Lung (tissue), 12 donors: ENCODE measurements around the gene KCNMB2. TPM values are rescaled to one million over a fixed set of nuclear protein-coding genes. Genes with fewer than 3 reads are reported as not detected.

Experiments used
- ATAC-seq: fragments of 200-7000 bp; cut with Tn5 transposase; one replicate; pipeline ENCODE4 v1.9.1; 2020; ENCODE audit warnings: moderate number of reproducible peaks; ENCODE audit not compliant: insufficient read depth, low FRiP score
- DNase-seq, 3 donors: peaks; one replicate each; pipeline ENCODE4 v3.0.0-alpha.2; 2013 to 2017
- H3K27ac ChIP-seq, 2 donors: one replicate each; pipeline ENCODE4 v1.5.1; 2013; ENCODE audit warnings: mild to moderate bottlenecking in 2 of 2, moderate library complexity in 2 of 2, control low read depth in 1 of 2, inconsistent platforms in 1 of 2, low read depth in 1 of 2, low read length in 1 of 2
- H3K27me3 ChIP-seq, 3 donors: one replicate each; pipeline ENCODE4 v1.5.1; 2013; ENCODE audit warnings: low read length in 2 of 3; ENCODE audit not compliant: control insufficient read depth in 3 of 3, insufficient read depth in 3 of 3
- H3K36me3 ChIP-seq, 4 donors: one replicate each; pipeline ENCODE4 v1.5.1; 2013; ENCODE audit warnings: low read length in 4 of 4, mild to moderate bottlenecking in 1 of 4, moderate library complexity in 1 of 4; ENCODE audit not compliant: control insufficient read depth in 4 of 4, insufficient read depth in 4 of 4
- H3K4me1 ChIP-seq, 5 donors: one replicate each; pipeline ENCODE4 v1.5.1; 2013; ENCODE audit warnings: low read length in 5 of 5, mild to moderate bottlenecking in 2 of 5, moderate library complexity in 1 of 5; ENCODE audit not compliant: control insufficient read depth in 5 of 5, insufficient read depth in 5 of 5
- H3K4me3 ChIP-seq: one replicate; pipeline ENCODE4 v1.5.1; 2013; ENCODE audit warnings: mild to moderate bottlenecking, control low read depth, moderate library complexity
- H3K9ac ChIP-seq, 2 donors: one replicate each; pipeline ENCODE4 v1.5.1; 2013; ENCODE audit warnings: low read length in 2 of 2, control low read depth in 1 of 2; ENCODE audit not compliant: insufficient read depth in 1 of 2
- H3K9me3 ChIP-seq, 4 donors: one replicate each; pipeline ENCODE4 v1.5.1; 2013; ENCODE audit warnings: low read length in 3 of 4, mild to moderate bottlenecking in 1 of 4, moderate library complexity in 1 of 4; ENCODE audit not compliant: control insufficient read depth in 4 of 4, insufficient read depth in 3 of 4
- WGBS, 2 donors: extraction: QIAGEN DNeasy Blood & Tissue Kit; methylation state at CpG; one replicate each; pipeline ENCODE4 v1.1.7; 2013; 5-methylcytosine and 5-hydroxymethylcytosine counted together
- polyA plus RNA-seq, 2 donors: library from polyadenylated mRNA; stranded (reverse); fragments of 200-250 nt; gene quantifications; one replicate each; pipeline ENCODE4 v1.2.1, GENCODE V29; 2013
- total RNA-seq, 2 donors: library from RNA; depleted of rRNA in 1 of 2; stranded (reverse); fragments of >200 nt in 1 of 2; gene quantifications; one replicate each; pipeline ENCODE4 v1.2.1, GENCODE V29; 2014 to 2021
- TF ChIP-seq, protein P1 (sequence below): IDR thresholded peaks from 2 replicates; pipeline ENCODE4 v1.5.1; 2012; ENCODE audit warnings: mild to moderate bottlenecking; ENCODE audit errors: control extremely low read depth, extremely low read depth
- donor health status: control.
- donor health status: control.
- donor health status: Bipolar disorder and iron deficiency.
- donor health status: healthy.
- donor health status: DM: yes; HTN: yes; CAD: no.

KCNMB2 gene
- total and polyA plus RNA-seq, 4 donors = 0.62 to 12.2 (median 1.2) TPM

DNA sequence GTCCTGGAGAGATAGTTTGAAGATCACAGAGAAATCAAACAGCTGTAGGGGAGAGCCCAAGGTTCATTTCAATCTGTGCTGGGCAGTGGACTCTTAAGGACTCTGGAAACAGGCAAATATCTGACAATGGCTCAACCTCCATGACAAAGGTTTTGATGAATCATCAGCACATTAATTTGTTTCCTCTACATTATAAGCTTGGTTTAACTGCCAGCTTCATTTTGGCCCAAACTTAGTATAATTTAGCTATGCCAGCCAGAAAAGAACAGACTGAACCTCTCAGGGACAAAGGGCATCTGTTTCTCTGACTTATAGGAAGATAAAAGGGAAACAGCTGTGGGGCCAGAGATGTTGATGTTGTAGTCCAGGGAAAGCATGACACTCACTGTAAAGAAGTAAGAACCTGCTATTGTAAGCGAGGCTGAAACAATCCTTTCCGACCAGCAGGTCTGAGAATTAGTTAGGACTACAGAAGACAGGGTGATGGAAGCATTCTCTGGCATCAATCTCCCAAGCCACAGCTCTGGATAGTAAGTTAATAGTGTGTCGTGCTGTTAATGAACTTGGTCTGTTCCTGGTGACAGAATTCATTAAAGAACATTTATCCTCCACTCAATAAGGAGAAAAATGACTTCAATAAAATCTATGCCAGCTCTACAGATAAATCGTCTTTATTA is 110.1 kb downstream of the KCNMB2 start:
- ATAC-seq (no peak), DNase-seq (peak in 2 of 3 donors; percentile 44 to 52)
- H3K27me3 ChIP-seq = no peaks in the 10 kb centered on the region
- 67 to 75% methylated on average over 4 of the region's 4 CpGs for WGBS, 2 donors
- TF ChIP-seq, protein P1, sequence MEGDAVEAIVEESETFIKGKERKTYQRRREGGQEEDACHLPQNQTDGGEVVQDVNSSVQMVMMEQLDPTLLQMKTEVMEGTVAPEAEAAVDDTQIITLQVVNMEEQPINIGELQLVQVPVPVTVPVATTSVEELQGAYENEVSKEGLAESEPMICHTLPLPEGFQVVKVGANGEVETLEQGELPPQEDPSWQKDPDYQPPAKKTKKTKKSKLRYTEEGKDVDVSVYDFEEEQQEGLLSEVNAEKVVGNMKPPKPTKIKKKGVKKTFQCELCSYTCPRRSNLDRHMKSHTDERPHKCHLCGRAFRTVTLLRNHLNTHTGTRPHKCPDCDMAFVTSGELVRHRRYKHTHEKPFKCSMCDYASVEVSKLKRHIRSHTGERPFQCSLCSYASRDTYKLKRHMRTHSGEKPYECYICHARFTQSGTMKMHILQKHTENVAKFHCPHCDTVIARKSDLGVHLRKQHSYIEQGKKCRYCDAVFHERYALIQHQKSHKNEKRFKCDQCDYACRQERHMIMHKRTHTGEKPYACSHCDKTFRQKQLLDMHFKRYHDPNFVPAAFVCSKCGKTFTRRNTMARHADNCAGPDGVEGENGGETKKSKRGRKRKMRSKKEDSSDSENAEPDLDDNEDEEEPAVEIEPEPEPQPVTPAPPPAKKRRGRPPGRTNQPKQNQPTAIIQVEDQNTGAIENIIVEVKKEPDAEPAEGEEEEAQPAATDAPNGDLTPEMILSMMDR = no peak
- H3K4me1 ChIP-seq = peaks cover 0 to 14% (median 0%) of the 10 kb centered on the region in 5 donors
- H3K9me3 ChIP-seq = no peaks in the 10 kb centered on the region
- H3K36me3 ChIP-seq = no peaks in the 10 kb centered on the region
- no peak overlapping the region for H3K9ac ChIP-seq
- H3K4me3 ChIP-seq = no peak overlapping the region
- no peak overlapping the region for H3K27ac ChIP-seq

DNA sequence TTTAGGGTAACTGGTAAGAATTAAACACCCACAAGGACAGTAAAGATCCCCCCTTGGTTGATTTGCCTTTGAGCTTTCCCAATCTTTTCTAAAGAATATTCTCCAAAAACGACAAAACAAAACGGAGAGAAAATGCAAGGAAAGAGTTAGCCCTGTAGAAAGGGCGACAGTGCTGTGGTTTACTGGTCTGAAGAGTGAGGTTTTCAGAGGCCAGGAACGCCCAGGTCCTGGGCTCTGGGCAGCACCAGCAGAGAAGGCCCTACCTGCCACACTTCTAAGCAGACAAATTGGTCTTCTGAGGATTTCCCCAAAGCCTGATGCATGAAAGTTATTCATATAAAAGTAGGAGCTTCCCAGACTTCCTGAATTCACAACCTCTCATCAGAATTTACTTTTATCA is 119.3 kb downstream of the KCNMB2 start:
- ATAC-seq = no peak
- DNase-seq = no peak
- TF ChIP-seq, protein P1 = no peak
- WGBS, 2 donors = 88 to 92% methylated on average over 4 of the region's 4 CpGs
- Histone ChIP-seq H3K27ac (no peak overlapping the region), H3K9ac (no peak overlapping the region), H3K27me3 (no peaks in the 10 kb centered on the region), H3K4me3 (no peak overlapping the region), H3K4me1 (no peaks in the 10 kb centered on the region), H3K9me3 (no peaks in the 10 kb centered on the region), H3K36me3 (no peaks in the 10 kb centered on the region)

DNA sequence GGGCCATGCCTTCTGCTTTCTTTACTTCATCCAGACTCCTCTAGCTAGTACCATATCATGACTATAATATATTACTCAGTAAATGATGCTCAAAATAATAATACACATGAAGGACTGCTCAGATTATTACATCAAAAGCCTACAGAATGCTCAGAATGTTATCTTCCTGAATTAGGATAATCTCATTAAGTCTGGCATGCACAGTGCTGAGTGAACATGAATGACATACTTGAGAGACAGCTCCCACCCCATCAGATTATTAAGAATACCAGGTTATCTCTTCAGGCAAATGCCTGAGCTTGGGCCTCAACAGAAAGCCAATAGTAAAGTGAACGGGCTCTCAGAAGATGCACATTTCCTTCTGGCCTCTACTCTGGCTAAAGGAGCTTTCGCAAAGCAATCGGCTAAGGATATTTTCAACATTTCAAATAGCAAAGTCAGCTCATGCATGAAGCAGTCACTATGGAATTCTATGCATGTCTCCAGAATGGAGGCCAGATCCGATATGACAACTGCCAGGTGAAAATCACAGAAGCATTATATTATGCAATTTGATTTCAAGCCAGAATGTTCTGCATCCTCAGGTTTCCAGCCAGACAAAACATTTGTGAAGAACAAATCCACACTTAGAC is 122.6 kb downstream of the KCNMB2 start:
- no peaks in the 10 kb centered on the region for H3K27me3 ChIP-seq
- H3K27ac ChIP-seq = no peak overlapping the region
- no peaks in the 10 kb centered on the region for H3K9me3 ChIP-seq
- TF ChIP-seq, protein P1 = no peak
- H3K4me1 ChIP-seq = peaks cover 0 to 2% (median 0%) of the 10 kb centered on the region in 5 donors
- DNase-seq (no peak), ATAC-seq (no peak)
- H3K4me3 ChIP-seq = no peak overlapping the region
- no peak overlapping the region for H3K9ac ChIP-seq
- H3K36me3 ChIP-seq = no peaks in the 10 kb centered on the region
- 80 to 91% methylated on average over 4 of the region's 4 CpGs for WGBS, 2 donors
